HT1080 (cell line): ENCODE measurements around the gene PDPK1. TPM values are rescaled to one million over a fixed set of nuclear protein-coding genes. Genes with fewer than 3 reads are reported as not detected.
"Not testable (repeated sequence)": the region's sequence is repeated elsewhere in the genome, so short reads cannot be mapped to it uniquely, and the experiment has no call there.

Experiments used
- DNase-seq: peaks from one replicate; pipeline ENCODE4 v3.0.0-alpha.2; 2015; ENCODE audit warnings: low read depth
- total RNA-seq: library from RNA; depleted of rRNA; stranded (reverse); fragments of >200 nt; shearing (Covaris generic); gene quantifications from 2 replicates; pipeline ENCODE4 v1.2.3, GENCODE V29; 2014

PDPK1 gene
- total RNA-seq, 1 experiment from 2014 or later: 18.2 TPM

GRCh38 chr16:2539192-2539844 lies 1.5 kb downstream of the PDPK1 start:
- not testable (repeated sequence) for DNase-seq

GRCh38 chr16:2539845-2540458 lies 2.1 kb downstream of the PDPK1 start:
- DNase-seq: not testable (repeated sequence)

- DNase-seq: not testable (repeated sequence)
Measured at GRCh38 chr16:2540912-2541311, 3.1 kb downstream of the PDPK1 start.

GRCh38 chr16:2541409-2541808 lies 3.6 kb downstream of the PDPK1 start:
- not testable (repeated sequence) for DNase-seq

- not testable (repeated sequence) for DNase-seq
Measured at GRCh38 chr16:2543771-2544170, 6.0 kb downstream of the PDPK1 start.

GRCh38 chr16:2550283-2550878 lies 12.6 kb downstream of the PDPK1 start:
- DNase-seq: not testable (repeated sequence)

GRCh38 chr16:2551420-2551889 lies 13.6 kb downstream of the PDPK1 start:
- DNase-seq: not testable (repeated sequence)

GRCh38 chr16:2554709-2555425 lies 17.0 kb downstream of the PDPK1 start:
- not testable (repeated sequence) for DNase-seq

GRCh38 chr16:2557150-2557549 lies 19.3 kb downstream of the PDPK1 start:
- not testable (repeated sequence) for DNase-seq

- DNase-seq: not testable (repeated sequence)
Measured at GRCh38 chr16:2560131-2560797, 22.4 kb downstream of the PDPK1 start.

- not testable (repeated sequence) for DNase-seq
Measured at GRCh38 chr16:2560798-2561133, 22.9 kb downstream of the PDPK1 start.

GRCh38 chr16:2567506-2567905 lies 29.7 kb downstream of the PDPK1 start:
- DNase-seq: not testable (repeated sequence)

GRCh38 chr16:2568573-2568972 lies 30.8 kb downstream of the PDPK1 start:
- DNase-seq: not testable (repeated sequence)

GRCh38 chr16:2572704-2573103 lies 34.9 kb downstream of the PDPK1 start:
- DNase-seq: not testable (repeated sequence)

- DNase-seq: not testable (repeated sequence)
Measured at GRCh38 chr16:2575839-2576238, 38.0 kb downstream of the PDPK1 start.

GRCh38 chr16:2577044-2577443 lies 39.2 kb downstream of the PDPK1 start:
- DNase-seq: not testable (repeated sequence)

- DNase-seq: not testable (repeated sequence)
Measured at GRCh38 chr16:2578905-2579304, 41.1 kb downstream of the PDPK1 start.

GRCh38 chr16:2580143-2580542 lies 42.3 kb downstream of the PDPK1 start:
- not testable (repeated sequence) for DNase-seq

- not testable (repeated sequence) for DNase-seq
Measured at GRCh38 chr16:2580818-2581217, 43.0 kb downstream of the PDPK1 start.

GRCh38 chr16:2584729-2585650 lies 47.2 kb downstream of the PDPK1 start:
- DNase-seq: no peak
